Sigmoid colon (tissue), 4 donors: ENCODE results near the gene ZRANB1.

Experiments
- CTCF ChIP-seq, 4 experiments: fragments of 450-650 bp in 3 of 4; fragments of 200-600 bp in 1 of 4; IDR thresholded peaks; one replicate each; pipeline ENCODE4 v1.5.1; 2016 to 2019; ENCODE audit warnings: antibody characterized with exemption in 4 of 4, mild to moderate bottlenecking in 3 of 4, moderate library complexity in 2 of 4
- EP300 ChIP-seq, 4 donors: sonication (generic); formaldehyde crosslinking; IDR thresholded peaks; one replicate each; pipeline ENCODE4 v1.6.1; 2017; ENCODE audit warnings: antibody characterized with exemption in 4 of 4
- POLR2AphosphoS5 ChIP-seq, 4 donors: sonication (generic); formaldehyde crosslinking; IDR thresholded peaks; one replicate each; pipeline ENCODE4 v1.6.1; 2017; ENCODE audit warnings: antibody characterized with exemption in 4 of 4

- TF ChIP-seq POLR2AphosphoS5 (IDR thresholded peaks at IDR 0.05) (no peak), CTCF (IDR thresholded peaks at IDR 0.05) (no peak), EP300 (IDR thresholded peaks at IDR 0.05) (no peak)
Observed at GRCh38 chr10:124989526-124989925, 47.6 kb downstream of the ZRANB1 start.
